Upper lobe of left lung (tissue), 4 donors: ENCODE measurements around the gene THBD.
A peak's percentile ranks its signal among the peaks of the same experiment; 100 is the strongest.

Experiments
- POLR2AphosphoS5 ChIP-seq, 2 donors: sonication (generic); formaldehyde crosslinking; IDR thresholded peaks; one replicate each; pipeline ENCODE4 v1.5.1; 2017; ENCODE audit warnings: antibody characterized with exemption in 2 of 2
- TF ChIP-seq, protein P1 (sequence below), 6 experiments: fragments of 450-650 bp in 4 of 6; fragments of 200-600 bp in 2 of 6; sonication (generic) in 2 of 6; IDR thresholded peaks; one replicate each; pipeline ENCODE4 v1.5.1; 2016 to 2019; ENCODE audit warnings: antibody characterized with exemption in 6 of 6

DNA sequence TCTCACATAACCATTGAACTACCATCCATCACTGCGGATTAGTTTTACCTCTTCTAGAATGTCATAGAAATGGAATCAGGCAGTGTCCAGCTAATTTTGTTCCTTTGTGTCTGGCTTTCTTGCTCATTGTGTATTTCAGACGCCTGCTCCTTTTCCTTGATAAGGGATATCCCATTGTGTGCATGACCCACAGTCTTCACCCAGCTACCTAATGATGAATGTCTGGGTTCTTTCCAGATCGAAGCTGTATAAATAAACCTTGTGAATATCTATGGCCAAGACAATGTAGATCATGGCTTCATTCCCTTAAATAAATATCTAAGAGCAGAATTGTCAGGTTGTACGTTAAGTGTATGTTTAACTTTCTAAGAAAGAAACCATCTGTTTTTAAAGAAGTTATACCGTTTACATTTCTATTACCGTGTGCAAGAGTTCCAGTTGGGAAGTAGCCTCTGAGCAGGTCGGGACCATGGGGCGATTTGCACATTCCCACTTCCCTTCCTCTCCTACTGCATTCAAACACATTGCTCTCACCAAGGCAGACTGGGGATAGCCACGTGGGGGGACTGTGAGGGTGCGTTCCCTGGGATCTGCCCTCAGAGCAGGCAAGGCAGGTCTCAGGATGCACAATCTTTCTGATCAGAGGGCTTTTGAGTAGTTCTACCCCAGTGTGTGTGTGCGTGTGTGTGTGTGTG lies 23.6 kb upstream of the THBD start:
- TF ChIP-seq, protein P1, sequence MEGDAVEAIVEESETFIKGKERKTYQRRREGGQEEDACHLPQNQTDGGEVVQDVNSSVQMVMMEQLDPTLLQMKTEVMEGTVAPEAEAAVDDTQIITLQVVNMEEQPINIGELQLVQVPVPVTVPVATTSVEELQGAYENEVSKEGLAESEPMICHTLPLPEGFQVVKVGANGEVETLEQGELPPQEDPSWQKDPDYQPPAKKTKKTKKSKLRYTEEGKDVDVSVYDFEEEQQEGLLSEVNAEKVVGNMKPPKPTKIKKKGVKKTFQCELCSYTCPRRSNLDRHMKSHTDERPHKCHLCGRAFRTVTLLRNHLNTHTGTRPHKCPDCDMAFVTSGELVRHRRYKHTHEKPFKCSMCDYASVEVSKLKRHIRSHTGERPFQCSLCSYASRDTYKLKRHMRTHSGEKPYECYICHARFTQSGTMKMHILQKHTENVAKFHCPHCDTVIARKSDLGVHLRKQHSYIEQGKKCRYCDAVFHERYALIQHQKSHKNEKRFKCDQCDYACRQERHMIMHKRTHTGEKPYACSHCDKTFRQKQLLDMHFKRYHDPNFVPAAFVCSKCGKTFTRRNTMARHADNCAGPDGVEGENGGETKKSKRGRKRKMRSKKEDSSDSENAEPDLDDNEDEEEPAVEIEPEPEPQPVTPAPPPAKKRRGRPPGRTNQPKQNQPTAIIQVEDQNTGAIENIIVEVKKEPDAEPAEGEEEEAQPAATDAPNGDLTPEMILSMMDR (IDR thresholded peaks at IDR 0.05): no peak
- TF ChIP-seq POLR2AphosphoS5 (IDR thresholded peaks at IDR 0.05): peak in 1 of 2 donors; percentile 15
